Esophagus muscularis mucosa (tissue), 4 donors: Measurements from ENCODE around the gene LMAN2.

Experiments
- CTCF ChIP-seq, 3 experiments: fragments of 200-600 bp in 2 of 3; fragments of 450-650 bp in 1 of 3; sonication (generic) in 2 of 3; IDR thresholded peaks; one replicate each; pipeline ENCODE4 v1.5.1; 2017 to 2019; ENCODE audit warnings: antibody characterized with exemption in 3 of 3, mild to moderate bottlenecking in 2 of 3, moderate library complexity in 1 of 3
- EP300 ChIP-seq: sonication (generic); formaldehyde crosslinking; IDR thresholded peaks from one replicate; pipeline ENCODE4 v1.6.1; 2017; ENCODE audit warnings: antibody characterized with exemption
- POLR2A ChIP-seq: fragments of 450-650 bp; IDR thresholded peaks from one replicate; pipeline ENCODE4 v1.6.1; 2017; ENCODE audit warnings: antibody characterized with exemption, moderate library complexity, mild to moderate bottlenecking, low read depth
- POLR2AphosphoS5 ChIP-seq, 2 donors: sonication (generic); formaldehyde crosslinking; IDR thresholded peaks; one replicate each; pipeline ENCODE4 v1.6.1; 2017; ENCODE audit warnings: antibody characterized with exemption in 2 of 2

- TF ChIP-seq POLR2A (no peak), CTCF (IDR thresholded peaks at IDR 0.05) (no peak), EP300 (no peak), POLR2AphosphoS5 (IDR thresholded peaks at IDR 0.05) (no peak)
These were observed 25.5 kb downstream of the LMAN2 start for GRCh38 chr5:177325868-177326381.
